HG02970 (cell line): ENCODE data around the gene PKP2.

Experiments used
- ATAC-seq: cut with Tn5 transposase; IDR thresholded peaks from one replicate; pipeline ENCODE4 v1.9.1; 2021; ENCODE audit warnings: mild to moderate bottlenecking, moderate library complexity, moderate number of reproducible peaks; ENCODE audit not compliant: unreplicated experiment, low FRiP score

Gene PKP2

GRCh38 chr12:32896432-32897280 is at the start of gene PKP2:
PKP2 (minus strand) TSS chr12:32896777; CDS start chr12:32896731, 46 bp downstream.
- ATAC-seq: peak; percentile 57

GRCh38 chr12:32944195-32944594 is 47.6 kb upstream of the PKP2 start:
- ATAC-seq: no peak

- no peak for ATAC-seq
These were observed 43.2 kb upstream of the PKP2 start for GRCh38 chr12:32939801-32940200.

GRCh38 chr12:32926963-32927362 is 30.4 kb upstream of the PKP2 start:
- ATAC-seq: no peak

- no peak for ATAC-seq
These were observed 29.8 kb upstream of the PKP2 start for GRCh38 chr12:32926356-32926755.

- no peak for ATAC-seq
These were observed 26.1 kb upstream of the PKP2 start for GRCh38 chr12:32922546-32923297.

DNA sequence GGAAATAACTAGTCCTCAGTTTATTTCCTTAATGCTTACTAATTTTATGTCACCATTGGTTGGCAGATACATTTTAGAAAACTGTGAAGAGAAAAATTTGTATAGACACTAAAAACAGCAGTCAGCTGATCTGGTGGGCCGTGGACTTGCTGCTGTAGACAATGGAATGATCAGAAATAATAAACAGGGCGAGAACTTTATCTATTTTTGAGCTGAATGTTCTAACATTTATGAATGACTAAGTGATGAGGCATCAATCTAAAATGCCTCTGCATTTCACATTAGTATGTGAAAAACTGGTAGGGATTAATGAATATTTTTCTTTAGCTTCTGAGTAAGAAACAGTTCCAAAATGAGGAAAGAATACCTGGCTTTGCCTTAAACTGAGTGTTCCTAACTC is 24.8 kb upstream of the PKP2 start:
- no peak for ATAC-seq

DNA sequence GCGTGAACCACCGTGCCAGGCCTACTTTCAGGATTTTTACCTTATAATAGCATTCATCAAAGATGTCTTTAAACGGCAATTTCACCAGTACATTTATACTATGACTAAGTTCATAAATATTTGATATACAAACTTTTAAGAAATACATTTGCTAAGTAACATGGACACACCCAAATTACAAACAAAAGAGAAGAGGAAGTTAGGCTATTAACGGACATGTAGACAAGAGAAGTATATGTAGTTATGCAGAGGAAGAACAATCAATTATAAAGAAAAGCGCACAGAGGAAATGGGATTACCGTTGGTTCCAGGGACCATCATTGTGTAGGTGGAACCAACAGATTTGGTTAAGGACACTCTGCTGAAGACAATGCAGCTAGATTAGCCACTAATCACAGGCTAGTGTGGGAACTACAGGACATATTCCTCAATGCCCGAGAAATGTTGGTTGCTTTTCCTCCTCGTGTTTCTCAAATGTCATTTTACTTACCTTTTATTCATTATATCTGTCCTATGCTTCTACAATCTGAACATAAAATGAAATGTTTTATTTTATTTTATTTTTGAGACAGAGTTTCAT is 24.0 kb upstream of the PKP2 start:
- ATAC-seq: no peak

DNA sequence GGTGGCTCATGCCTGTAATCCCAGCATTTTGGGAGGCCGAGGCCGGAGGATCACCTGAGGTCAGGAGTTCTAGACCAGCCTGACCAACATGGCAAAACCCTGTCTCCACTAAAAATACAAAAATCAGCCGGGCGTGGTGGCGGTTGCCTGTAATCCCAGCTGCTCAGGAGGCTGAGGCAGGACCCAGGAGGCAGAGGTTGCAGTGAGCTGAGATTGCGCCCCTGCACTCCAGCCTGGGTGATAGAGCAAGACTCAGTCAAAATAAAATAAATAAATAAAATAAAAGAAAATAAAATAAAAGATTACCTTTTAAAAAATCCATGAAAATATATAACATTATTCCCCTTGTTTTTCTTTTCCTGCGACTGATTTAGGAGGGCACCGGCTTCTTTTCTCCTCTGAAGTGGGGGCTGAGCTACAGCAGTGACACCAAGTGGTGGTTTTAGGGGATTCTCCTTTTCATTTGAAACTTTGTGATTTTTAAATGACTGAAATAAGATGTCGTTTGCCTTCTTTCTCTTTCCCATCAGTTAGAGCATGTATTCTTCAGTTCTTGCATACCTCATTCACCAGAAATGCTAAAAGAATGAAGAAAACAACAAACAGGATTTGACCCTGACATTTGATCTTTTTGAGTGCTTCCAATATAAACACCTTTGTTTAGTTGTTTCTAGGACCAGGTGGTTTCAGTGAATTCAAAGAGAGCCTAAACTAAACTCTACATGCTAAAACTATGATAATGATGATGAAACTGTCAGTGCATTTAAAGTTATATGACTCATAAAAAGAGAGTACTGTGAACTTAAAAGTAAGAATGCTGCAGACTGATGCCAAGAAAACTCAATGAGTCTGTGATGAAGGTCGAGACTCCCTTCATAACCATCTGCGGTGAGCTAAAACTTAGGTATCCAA is 22.6 kb upstream of the PKP2 start:
- no peak for ATAC-seq

DNA sequence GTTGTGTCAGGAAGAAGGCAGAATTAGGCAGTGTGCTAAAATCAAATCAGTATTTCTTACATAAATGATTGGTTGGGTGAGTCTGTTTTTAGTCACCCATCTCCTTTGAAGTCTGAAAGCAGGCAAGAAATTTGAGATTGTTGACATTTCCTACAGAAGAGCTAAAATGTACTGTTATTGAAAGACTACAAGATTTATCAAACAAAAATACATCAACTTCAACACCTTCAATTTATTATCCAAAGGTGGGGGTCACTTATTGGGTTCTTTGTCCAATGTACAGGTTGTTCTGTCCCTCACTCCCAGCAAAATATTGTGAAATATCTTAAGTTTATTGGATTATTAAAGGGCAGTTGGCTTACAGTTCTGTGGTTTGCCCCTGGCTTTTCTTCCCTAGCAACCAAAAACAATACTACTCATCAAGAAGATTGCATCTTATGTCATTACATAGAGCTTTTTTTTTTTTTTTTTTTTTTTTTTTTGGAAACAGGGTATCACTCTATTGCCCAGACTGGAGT is 20.6 kb upstream of the PKP2 start:
- ATAC-seq: no peak

DNA sequence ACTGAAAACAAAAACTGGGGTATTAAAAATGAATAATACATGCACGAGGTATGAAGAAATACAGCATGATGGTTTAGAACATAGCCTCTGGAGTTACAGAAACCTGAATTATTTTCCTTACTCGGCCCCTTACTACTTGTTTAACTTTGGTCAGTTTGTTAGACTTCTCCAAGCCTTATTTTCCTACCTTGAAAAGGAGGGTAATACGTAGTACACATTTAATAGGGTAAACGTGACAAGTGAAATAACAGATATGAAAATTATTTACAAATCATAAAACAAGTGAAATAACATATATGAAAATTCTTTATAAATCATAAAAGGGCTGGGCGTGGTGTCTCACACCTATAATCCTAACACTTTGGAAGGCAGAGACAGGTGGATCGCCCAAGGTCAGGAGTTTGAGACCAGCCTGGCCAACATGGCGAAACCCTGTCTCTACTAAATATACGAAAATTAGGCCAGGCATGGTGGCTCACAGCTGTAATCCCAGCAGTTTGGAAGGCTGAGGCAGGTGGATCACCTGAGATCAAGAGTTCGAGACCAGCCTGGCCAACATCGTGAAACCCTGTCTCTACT is 11.4 kb upstream of the PKP2 start:
- no peak for ATAC-seq

DNA sequence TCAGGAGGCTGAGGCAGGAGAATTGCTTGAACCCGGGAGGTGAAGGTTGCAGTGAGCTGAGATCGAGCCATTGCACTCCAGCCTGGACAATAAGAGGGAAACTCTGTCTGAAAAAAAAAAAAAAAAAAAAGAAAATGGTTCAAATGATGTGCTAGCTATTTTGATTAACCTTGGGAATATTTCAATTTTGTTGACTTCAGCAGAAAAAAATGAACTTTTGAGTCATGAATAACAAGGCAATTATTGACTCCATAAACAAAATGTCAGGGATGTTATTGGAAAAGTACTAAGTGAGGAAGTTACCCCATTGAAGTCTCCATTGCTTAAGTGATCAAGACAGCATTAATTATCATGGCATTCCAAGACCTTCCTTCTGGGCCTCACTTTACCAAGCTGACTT is 10.6 kb upstream of the PKP2 start:
- ATAC-seq: no peak

DNA sequence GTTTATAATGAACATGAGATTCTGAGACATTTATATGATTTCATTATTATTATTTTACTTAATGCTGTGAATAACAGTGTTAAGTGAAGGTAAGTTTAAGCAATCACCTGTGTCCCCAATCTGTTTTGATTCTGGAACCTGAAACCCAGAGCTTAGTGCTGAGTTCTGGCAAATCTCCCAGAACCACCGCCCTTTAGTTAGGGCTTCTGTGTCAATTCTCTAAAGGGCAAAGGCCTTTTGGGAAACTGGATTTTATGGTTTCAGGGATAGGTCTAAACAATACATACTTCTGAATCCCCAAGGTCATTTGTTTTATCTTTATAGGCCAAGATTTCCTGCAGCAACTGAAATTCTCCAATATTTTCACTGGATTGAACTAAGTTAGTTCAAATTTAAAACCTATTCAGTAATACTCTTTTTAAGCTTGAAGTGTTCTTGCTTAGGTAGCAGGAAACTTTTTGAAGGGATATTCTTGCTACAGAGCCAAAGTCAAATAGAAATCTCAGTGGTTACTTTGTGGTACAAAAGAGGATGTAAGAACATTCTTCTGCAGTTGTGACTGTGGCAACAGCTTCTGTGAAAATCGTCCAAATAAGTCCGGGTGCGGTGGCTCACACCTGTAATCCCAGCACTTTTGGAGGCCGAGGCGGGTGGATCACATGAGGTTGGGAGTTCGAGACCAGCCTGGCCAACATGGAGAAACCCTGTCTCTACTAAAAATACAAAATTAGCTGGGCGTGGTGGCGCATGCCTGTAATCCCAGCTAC is 10.0 kb upstream of the PKP2 start:
- peak; percentile 88 for ATAC-seq

DNA sequence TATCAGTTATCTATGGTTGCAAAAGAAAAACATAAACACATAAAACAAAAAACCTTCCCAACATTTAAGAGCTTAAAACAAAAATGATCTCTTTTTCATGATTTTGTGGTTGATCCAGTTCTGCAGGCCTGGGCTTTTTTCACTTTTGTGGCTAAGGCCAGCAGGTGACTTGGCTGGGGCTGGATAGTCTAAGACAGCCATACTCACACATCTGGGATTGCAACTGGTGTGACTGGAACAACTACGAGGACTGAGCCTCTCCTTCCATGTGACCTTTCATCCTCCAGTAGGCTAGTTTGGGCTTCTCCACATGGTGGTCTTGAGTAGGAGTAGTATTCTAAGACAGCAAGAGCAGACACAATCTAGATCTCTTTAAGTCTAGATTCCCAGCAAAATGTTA is 7.2 kb upstream of the PKP2 start:
- no peak for ATAC-seq

DNA sequence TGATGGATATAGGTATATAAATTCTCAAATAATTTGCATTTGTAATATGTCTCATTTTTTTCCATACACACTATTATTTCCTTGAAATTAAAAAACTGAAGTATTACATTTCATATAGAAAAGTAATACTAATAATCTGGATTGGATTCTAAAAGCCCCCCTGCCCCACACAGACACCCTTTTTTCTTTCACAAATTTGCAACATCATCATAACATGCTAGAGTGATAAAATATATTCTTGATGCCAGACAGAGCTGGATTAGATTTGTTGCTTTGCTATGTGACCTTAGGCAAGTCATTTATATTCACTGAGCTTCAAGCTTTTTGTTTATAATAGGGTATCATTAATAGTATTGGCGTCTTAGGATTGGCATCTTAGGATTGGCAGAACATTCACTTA is 6.7 kb upstream of the PKP2 start:
- ATAC-seq: no peak

DNA sequence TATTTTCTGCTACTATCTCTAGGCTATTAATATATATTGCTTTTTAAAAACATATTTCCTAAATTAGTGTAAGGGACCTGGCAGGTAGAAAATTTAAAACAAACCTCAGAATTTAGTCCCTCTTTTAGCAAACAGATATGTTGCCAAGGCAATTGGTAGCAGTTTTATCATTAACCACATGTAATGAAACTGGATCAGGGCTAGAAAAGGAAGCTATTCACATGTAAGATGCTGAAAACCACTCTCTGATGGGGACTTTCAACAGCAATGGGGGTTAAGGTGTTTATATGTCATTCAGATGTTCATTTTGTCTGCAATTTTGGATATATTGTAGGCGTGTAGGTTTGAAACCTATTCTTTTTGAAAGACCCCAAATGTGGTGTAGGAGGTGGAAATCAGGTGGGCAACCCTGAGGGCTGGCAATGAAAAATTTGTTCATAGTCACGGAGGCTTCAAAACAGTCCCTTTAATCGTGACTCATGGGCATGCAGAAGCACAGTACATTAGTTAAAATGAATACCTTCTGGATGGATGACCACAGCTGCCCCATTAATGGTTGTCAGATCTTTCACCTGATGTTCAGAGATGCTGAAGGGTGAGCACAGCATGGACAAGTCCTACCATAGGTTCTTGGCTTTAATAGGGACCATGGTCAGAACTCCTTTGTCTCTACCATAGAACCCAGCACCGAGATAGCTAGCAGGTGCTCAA is 5.9 kb upstream of the PKP2 start:
- peak; percentile 56 for ATAC-seq

GRCh38 chr12:32901553-32901952 is 5.0 kb upstream of the PKP2 start:
- no peak for ATAC-seq
